Esophagus squamous epithelium (tissue), 4 donors: ENCODE data around the gene LDLRAD4.

Source experiments
- CTCF ChIP-seq, 6 experiments: fragments of 450-650 bp in 4 of 6; fragments of 200-600 bp in 2 of 6; sonication (generic) in 2 of 6; IDR thresholded peaks; one replicate each; pipeline ENCODE4 v1.5.1; 2016 to 2019; ENCODE audit warnings: antibody characterized with exemption in 6 of 6, mild to moderate bottlenecking in 4 of 6, moderate library complexity in 4 of 6
- POLR2A ChIP-seq, 4 donors: fragments of 450-650 bp; IDR thresholded peaks; one replicate each; pipeline ENCODE4 v1.6.1; 2017; ENCODE audit warnings: antibody characterized with exemption in 4 of 4, mild to moderate bottlenecking in 4 of 4, moderate library complexity in 3 of 4

DNA sequence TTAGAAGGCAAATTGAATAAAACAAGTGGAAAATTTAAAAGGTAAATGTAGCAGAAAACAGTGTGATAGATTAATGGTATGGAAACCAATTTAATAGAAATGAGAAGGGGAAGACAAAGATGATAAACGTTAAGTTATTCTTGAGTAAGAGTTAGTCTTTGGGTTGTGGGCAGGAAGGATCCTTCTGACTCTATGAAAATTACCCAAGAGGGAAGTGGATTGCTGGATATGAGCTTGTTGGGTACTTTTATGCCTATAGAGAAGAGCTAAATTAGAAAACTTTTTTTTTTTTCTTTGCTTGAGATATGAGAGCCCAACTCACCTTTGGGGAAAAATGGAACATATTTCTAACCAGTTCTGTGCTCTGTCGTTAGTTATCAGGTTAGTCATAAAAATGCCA, 144.0 kb downstream of the LDLRAD4 start:
- TF ChIP-seq CTCF (IDR thresholded peaks at IDR 0.05) (no peak), POLR2A (IDR thresholded peaks at IDR 0.05) (no peak)
